22Rv1 (cell line): ENCODE data around the gene ACACB.

Experiments used
- ZFX ChIP-seq: fragments of 450-650 bp; IDR thresholded peaks from 2 replicates; pipeline ENCODE4 v1.6.1; 2017; ENCODE audit warnings: antibody characterized with exemption, borderline replicate concordance
- TF ChIP-seq, protein P1 (sequence below): fragments of 450-650 bp; IDR thresholded peaks from 2 replicates; pipeline ENCODE4 v1.5.1; 2017; ENCODE audit warnings: mild to moderate bottlenecking

DNA sequence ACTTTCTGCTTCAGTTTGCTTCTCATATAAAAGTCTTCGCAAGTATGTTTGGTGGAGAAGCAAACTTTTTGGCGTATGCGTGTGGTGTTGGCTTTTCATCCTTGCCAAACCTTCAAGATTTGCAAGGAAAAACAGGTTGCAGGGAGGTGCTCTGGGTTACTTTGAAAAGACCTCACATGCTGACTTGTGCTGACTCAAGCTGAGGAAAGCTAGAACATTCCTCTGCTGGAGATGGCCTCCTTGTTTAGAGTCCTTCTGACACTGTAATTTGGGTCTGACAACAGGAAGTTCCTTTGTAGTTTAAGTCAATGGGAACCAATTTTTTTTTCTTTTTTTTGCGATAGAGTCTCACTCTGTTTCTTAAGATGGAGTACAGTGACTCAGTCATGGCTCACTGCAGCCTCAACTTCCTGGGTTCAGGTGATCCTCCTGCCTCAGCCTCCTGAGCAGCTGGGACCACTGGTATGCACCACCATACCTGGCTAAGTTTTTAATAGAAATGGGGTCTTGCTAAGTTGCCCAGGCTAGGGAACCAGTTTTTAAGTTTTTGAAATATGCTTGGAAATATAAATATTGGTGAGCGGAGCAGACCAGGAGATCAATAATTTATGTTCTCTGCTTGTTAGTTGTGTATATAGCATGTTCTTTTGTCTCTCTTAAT, 2.6 kb upstream of the ACACB start:
- TF ChIP-seq, protein P1, sequence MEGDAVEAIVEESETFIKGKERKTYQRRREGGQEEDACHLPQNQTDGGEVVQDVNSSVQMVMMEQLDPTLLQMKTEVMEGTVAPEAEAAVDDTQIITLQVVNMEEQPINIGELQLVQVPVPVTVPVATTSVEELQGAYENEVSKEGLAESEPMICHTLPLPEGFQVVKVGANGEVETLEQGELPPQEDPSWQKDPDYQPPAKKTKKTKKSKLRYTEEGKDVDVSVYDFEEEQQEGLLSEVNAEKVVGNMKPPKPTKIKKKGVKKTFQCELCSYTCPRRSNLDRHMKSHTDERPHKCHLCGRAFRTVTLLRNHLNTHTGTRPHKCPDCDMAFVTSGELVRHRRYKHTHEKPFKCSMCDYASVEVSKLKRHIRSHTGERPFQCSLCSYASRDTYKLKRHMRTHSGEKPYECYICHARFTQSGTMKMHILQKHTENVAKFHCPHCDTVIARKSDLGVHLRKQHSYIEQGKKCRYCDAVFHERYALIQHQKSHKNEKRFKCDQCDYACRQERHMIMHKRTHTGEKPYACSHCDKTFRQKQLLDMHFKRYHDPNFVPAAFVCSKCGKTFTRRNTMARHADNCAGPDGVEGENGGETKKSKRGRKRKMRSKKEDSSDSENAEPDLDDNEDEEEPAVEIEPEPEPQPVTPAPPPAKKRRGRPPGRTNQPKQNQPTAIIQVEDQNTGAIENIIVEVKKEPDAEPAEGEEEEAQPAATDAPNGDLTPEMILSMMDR, result no peak
- TF ChIP-seq ZFX, result no peak
